Measurements from ENCODE around the gene THAP11.
"Not testable (repeated sequence)": the region's sequence is repeated elsewhere in the genome, so short reads cannot be mapped to it uniquely, and the experiment has no call there.

Gene THAP11

DNA sequence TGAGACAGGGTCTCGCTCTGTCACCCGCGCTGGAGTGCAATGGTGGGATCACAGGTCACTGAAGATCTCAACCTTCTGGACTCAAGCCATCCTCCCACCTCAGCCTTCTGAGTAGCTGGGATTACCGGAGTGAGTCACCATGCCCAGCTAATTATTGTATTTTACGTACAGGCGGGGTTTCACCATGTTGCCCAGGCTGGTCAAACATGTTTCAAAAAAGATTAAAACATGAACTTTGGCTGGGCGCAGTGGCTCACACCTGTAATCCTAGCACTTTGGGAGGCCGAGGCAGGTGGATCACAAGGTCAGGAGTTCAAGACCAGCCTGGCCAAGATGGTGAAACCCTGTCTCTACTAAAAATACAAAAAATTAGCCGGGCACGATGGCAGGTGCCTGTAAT, 4.9 kb upstream of the THAP11 start:
- not testable (repeated sequence) for DNase-seq

DNA sequence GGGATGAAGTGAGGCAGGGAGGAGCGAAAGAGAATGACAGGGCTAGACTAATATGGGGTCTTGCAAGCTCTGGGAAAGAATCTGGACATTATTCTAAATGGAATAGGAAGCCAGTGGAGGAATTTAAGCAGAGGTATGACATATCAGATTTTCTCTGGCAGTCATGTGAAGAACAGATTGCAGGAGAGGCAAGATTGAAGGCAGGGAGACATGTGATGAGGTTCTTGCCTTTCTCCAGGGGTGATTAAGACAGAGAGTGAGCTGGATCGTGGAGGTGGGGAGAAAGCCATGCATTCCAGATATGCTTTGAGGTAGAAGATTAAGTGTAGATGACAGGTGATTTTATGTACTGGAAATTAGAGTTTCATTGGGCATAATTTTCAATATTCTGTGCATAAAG, 4.3 kb upstream of the THAP11 start:
- no peak for DNase-seq

DNA sequence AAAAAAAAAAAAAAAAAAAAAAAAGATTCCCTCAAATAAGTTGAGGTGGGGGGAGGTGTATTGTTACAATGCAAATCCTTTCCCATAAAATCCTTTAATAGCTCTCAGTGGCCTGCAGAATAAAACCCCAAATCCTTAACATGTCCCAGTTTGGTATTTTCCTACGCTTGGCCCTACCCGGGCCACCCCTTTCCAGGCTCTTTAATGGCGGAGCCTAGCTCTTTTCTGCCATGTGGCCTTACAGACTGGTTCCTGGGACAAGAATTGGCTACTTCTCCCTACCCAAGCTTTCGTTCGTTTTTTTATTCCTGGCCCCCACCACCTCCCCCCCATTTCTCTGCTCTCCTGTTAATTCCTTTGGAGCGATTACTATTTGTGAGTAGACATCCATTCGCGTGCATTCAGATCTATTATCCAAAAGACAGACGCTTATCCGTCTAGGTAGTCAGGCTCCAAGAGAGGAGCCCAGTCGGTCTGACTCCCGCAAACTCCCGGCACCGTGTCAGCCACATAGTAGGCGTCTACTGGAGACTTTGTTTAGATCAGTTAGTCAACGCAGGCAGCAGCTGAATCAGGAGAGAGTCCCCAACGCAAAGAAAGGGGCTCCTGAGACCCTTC, 813 bp upstream of the THAP11 start:
- no peak for DNase-seq

DNA sequence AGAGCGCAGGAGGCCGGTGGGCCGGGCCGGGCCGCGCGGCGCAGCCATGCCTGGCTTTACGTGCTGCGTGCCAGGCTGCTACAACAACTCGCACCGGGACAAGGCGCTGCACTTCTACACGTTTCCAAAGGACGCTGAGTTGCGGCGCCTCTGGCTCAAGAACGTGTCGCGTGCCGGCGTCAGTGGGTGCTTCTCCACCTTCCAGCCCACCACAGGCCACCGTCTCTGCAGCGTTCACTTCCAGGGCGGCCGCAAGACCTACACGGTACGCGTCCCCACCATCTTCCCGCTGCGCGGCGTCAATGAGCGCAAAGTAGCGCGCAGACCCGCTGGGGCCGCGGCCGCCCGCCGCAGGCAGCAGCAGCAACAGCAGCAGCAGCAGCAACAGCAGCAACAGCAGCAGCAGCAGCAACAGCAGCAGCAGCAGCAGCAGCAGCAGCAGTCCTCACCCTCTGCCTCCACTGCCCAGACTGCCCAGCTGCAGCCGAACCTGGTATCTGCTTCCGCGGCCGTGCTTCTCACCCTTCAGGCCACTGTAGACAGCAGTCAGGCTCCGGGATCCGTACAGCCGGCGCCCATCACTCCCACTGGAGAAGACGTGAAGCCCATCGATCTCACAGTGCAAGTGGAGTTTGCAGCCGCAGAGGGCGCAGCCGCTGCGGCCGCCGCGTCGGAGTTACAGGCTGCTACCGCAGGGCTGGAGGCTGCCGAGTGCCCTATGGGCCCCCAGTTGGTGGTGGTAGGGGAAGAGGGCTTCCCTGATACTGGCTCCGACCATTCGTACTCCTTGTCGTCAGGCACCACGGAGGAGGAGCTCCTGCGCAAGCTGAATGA, 606 bp downstream of the THAP11 start:
- peak; percentile 39 to 52 for DNase-seq

DNA sequence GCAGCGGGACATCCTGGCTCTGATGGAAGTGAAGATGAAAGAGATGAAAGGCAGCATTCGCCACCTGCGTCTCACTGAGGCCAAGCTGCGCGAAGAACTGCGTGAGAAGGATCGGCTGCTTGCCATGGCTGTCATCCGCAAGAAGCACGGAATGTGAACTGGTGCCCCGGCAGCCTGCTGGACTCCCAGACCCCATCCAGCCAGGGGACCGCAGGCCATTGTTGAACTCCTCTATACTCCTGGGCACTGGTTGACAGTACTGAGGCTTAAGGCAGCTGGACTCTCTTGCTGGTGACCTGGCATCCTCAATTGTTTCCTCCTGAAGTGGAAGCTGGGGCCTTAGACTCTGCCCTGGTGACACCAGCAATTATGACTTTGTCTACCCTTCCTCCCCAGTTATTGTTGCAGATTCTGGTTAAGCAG, 1.2 kb downstream of the THAP11 start:
- no peak for DNase-seq

DNA sequence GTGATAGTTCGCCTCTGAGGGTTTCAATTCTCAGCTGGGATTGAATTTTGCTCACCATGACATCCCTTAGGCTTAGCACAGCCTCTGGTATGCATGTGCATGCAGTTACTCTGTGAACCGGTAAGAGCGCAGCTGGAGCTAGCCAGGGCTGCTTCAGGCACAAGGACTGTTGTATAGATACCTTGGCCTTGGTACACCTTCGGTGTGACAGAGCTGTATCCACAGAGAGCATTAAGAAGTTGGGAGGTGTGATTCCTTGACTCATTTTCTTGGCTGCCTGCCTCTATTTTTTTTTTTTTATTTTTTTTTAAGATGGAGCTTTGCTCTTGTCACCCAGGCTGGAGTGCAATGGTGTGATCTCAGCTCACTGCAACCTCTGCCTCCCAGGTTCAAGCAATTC, 2.4 kb downstream of the THAP11 start:
- DNase-seq = no peak

DNA sequence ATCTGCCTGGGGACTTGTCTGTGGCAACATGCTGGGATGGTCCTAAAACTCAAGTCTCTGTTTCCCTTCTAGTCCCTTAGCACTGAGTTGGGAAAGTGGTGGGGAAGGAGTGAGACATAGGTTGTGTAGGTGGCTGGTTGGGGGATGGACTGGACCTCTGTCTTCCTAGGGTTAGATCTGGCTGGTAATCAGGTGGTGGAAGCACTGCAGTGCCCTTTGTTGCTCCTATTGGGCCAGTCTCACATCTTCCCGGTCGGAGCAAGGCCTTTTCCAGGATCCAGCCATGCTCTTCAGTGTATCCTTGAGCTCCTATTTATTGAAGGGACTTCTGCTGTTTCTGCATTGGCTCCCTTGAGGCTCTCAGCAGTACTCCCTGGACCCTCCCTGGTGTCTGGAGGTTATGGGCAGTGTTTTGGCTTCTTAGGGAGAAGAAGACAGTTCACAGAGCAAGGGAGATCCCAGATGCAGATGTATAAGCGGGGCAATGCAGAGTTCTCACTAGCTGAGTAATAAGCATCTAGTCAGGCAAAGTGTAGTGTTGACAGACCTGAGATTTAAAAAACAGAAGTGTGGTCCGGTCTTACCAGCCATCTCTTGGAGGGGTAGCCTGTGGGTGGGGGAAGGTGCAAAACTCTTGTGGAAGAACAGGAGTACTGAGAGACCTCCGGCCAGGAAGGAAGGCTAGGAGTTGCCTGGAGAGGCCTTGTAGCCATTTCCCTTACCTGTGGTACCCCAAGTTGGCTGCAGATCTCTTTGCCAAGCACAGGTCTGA, 3.4 kb downstream of the THAP11 start:
- DNase-seq = no peak

DNA sequence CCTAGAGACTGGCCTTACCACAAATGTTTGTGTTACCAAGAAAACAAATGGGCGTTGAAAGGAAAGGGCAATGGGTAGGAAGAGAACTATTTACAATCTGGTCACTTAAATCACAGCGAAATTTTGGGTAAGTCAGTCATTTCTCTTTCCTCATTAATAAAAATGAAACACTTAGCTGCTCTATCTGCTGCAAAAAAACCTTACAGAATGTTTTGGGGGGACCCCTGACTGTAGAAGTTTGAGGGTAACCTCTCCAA, 3.9 kb downstream of the THAP11 start:
- no peak for DNase-seq

DNA sequence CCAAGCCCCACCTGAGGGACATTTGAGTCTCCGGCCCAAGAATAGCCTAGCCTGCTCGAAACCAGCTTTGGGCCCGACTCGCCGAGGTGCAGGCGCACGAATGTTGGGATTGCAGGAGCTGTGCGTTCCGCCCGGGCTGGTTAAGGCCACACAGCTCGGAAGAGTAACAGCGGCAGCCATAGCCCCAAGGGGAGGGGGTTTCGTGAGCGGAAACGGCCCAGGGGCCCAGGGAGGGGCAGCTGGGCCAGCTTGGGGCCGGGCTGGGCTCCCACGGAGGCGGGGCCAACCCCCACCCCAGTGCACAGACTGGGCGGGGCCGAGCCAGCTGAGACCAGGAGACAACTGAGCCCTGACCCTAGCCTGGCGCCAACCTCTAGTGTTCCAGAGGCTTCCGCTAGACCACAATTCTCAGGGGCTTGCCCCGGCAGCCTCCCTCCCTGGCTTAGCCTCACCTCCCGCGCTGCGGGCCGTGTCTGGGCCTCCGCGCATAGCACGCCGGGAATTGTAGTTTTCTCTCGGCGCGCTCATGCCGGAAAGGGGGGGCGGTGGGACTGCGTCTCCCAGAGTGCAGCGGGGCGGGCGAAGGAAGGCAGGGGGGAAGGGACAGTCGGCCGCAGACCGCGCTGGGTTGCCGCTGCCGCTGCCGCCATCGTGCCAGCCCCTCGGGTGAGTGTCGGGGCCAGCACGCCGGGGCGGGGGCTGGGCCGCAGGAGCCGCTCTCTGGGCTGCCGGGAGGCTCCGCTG, 4.4 kb downstream of the THAP11 start, which contains the start of gene NUTF2:
Gene NUTF2 (plus strand): TSS at position 614 of the 744 bp plus-strand sequence. CDS start 18,198 bp downstream, outside the sequence.
- peak; percentile 93 to 96 for DNase-seq

DNA sequence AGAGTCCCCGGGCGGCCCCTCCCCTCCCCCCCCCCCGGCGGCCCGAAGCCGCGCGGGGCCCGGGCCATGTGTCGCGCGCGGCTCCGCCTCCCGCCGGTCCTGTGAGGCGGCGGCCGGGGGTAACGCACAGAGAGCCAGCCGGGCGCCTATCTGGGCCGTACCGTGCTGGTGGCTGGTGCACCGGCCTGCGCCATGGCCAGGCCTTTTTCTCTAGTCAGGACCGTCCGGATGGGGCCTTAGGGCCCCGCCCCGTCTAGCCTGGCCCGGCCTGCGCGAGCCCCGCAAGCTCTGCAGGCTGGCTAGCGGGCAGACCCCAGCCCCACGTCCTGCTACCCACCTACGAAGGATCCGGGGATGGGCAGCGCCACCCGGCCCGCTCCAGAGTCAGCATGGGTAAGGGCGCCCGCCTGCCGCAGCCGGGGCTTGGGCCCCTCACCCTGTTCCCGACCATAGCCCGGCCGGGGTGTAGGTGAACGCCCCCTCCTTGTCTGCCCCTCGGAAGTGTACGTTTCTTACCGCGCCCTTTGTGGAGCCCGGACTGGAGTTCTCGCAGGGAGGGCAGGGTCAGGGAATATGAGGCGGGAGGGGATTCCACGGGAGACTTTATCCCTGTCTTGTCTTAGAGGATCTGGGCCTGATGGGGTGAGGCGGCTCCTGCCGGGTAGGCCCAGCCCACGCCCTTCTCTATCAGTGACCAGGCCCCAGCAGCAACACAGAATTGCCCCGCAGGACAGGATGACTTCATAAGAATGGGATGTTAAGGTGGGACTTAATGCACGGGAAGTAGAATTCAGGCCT, 5.1 kb downstream of the THAP11 start, which contains the start of gene CENPT:
Gene CENPT (minus strand): TSS at position 630 of the 798 bp plus-strand sequence. CDS start 13,834 bp downstream, outside the sequence.
- DNase-seq = no peak

DNA sequence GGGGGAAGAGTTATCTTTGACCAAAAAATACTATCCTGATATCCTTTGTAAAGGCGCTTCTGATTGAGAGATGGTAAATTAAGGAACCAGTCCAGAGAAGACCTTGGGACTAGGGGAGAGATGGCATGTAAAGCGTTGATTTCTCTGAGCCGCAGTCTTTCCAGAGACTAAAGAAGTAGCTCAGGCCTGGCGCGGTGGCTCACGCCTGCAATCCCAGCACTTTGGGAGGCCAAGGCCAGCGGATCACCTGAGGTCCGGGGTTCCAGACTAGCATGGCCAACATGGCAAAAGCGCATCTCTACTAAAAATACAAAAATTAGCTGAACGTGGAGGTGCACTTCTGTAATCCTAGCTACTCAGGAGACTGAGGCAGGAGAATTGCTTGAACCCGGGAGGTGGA, 6.0 kb downstream of the THAP11 start:
- DNase-seq = no peak

DNA sequence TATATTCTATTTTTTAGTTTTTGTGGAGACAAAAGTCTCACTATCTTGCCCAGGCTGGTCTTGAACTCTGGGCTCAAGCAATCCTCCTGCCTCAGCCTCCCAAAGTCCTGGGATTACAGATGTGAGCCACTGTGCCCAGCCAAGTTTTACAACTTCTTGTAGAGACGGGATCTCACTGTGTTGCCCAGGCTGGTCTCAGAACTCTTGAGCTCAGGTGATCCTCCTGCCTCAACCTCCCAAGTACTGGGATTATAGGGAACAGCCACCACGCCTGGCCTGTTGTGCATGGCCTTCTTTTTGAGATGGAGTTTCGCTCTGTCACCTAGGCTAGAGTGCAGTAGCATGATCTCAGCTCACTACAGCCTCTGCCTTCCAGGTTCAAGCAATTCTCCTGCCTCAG, 11.6 kb downstream of the THAP11 start:
- DNase-seq = no peak

DNA sequence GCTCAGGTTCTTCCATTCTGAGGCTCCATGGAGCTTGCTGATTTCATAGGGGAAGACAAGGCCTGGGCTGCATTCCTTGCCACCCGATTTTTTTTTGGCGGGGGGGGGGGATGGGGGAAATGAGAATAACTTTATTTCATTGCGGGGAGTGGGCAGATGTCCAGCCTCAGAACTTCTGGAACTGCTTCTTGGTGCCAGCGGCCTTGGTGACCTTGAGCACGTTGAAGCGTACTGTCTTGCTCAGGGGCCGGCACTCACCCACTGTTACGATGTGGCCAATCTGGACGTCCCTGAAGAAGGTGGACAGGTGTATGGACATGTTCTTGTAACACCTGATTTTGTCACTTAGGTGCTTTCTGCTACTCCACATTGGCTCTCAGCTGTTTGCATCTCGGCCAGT, 13.7 kb downstream of the THAP11 start:
- no peak for DNase-seq

DNA sequence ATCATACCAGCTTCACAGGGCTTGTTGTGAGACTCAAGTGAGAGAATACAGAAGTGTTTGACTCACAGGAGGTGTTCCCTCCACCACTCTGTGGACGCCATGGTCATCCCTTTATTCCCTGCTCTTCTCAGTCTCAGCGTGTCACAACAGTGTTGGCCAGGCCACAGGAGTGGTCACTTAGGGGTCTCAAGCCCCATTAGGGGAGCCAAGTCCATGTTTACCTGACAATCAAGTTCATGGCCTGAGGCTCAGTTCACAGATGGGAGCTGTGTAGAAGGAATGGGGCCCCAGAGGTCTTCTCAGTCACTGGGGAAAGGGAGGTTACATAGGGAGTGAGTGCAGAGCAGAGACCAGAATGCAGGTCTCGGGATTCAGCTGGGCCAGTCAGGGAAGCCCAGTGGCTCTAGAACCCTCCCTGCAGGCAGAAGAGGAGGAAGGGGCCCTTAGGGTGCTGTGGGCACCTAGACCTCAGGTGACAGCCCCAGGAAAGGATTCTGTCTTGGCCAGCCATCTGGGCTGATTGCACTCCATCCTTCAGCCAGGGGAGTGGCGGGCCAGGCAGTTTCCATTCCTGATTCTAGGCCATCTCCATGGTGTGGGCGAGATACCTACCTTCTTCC, 14.9 kb downstream of the THAP11 start:
- no peak for DNase-seq

DNA sequence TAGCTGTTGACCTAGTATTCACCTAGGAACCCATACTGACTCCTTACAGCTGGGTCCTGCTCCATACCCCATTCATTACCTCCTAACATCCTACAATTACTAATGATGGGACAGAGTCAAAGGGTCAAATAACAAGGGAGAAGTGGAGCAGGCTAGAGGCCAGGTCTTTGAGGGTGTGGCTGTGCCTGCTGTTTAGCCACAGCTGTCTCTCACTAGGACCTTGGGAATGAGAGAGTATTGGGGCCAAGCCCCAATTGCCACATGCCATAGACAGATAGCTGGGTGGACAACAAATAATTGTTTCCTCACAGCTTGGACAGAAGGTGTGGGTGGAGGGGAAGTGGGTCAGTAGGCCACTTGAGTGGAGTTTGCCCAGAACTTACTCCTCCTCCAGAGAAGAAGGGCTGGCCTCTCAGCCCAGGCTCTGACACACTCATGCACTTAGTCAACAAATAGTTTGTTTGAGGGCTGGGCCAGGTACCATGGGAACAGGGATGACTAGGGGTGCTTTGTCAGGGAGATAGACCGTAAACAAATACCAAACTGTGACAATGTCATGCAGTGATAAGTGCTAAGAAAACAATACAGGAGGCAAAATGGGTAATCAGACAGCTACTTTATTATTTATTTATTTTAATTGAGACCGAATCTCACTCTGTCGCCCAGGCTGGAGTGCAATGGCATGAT, 15.6 kb downstream of the THAP11 start:
- no peak for DNase-seq

DNA sequence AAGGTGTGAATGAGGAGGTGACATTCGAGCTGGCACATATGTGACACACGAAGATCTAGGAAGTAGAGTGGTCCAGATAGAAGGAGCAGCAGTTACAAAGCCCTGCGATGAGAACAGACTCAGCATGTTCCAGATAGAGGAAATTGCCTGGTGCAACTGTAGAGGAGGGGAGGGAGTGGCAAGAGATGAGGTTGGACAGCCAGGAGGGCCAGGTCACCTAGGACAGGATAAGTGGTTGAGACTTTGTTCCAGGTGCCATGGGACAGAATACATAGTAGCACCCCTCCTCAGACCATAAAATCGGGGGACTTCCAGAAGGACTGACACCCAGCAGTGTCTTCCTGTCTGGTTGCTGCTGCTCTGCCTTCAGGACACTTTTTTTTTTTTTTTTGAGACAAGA, 16.4 kb downstream of the THAP11 start:
- DNase-seq = no peak

DNA sequence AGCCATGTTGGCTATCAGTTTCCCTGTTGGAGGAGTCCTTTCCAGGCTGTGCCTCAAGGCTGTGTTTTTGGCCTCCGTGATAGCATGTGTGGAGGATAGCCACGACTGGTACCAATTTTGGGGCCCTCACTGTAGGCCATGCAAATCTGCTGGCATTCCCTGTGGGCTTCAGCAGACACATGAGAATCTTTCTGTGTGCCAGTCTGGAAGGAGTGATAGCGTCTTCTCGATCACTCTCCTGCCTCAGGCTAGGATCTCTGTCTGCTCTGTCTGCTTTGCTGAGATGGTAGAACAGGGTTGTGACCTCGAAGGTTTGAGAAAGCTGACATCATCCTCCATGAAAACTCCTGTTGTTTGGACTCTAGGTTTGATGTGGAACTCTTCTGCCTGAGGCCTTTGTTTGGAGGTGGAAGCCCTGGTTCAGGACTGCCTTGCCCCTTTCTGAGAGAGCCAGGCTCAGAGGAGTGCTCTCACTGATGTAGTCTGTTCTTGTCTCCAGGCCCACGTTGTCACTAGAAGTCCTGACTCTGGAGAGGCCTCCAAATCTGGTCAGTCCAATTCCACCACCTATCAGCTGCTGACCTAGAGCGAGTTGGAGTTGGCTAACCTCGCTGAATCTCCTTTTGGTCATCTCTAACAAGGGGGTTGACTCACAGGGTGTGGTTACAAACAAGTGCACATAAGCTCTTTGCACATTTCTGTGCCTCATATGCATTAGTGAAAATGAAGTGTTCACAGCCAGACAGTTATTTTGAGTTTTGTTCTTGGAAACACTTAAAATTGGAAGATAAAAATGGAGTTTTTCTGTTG, 18.7 kb downstream of the THAP11 start:
- DNase-seq = no peak

DNA sequence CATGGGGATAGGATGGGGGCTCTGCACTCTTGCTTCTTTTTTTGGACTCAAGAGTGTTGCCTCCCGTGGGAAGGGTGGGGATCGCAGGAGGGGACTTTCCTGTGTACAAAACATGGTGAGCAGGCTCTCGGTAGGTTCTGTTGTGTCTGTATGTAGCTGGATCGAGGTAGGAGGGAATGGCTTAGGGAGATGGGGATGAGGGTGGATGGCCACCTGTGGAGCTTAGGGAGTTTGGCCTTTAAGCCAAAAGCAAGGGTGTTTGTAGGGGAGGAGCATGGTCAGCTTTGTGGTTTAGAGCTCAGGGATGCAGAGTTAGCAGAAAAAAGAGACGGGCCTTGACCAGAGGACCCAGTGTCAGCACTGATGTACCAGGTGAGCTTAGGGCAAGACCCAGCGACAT, 19.8 kb downstream of the THAP11 start:
- DNase-seq = no peak

DNA sequence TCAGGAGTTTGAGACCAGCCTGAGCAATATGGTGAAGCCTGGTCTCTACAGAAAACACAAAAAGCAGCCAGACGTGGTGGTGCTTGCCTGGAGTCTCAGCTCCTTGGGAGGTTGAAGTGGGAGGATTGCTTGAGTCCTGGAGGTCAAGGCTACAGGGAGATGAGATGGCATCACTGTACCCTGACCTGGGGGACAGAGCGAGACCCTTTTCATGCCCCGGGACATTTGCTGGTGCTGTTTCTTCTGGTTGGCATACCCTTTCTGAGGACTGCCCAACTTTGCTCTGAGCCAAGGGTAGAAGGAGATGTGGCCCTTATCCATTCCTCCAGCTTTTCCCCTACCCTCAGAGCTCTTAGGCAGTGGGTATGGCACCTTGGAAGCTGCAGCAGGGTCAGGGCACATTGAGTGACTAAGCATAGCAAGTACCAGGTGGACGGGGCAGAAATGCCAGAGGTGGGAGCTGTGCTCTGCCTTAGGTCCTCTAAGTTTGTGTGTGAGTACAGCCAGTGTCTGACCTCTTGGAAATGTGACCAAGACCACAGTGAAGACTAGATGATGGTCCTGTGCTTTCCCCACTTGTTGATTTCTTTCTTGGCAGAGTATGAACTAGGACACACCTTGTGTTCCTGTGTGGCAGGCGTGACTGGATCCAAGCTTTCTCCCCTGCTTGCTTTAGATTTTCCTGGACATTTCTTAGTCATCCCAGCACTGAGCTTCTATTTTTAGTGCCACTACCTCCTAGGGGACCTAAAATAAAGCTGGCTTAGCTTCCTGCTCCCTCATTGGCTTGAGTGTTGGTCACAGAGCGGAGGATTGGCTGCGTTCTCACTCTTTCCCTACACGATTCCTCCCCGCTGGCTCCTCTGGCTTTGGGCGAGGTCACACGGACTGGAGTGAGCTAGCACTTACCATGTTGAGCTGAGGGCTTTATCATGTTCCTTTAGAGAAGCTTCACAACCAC, 20.8 kb downstream of the THAP11 start:
- DNase-seq = no peak

All from stimulated activated CD4-positive, alpha-beta T cell treated with anti-CD3 and anti-CD28 coated beads, Interleukin-2, amount 100 ng/mL, for 48 hours (primary cell).